GM23338 (cell line): ENCODE data around the gene GDPD5.

Experiments
- CREB1 ChIP-seq: fragments of 250-450 bp; sonication (Bioruptor Pico); IDR thresholded peaks from 2 replicates; pipeline ENCODE4 v1.5.0; 2020; ENCODE audit warnings: low read depth, mild to moderate bottlenecking, moderate library complexity
- CTCF ChIP-seq, 2 experiments: fragments of 200-600 bp in 1 of 2; sonication (generic) in 1 of 2; conservative IDR thresholded peaks; 2 replicates each; pipeline versions ENCODE4 v1.5.1 to v1.6.1; 2016 to 2017; ENCODE audit warnings: antibody characterized with exemption in 2 of 2, low read depth in 2 of 2, mild to moderate bottlenecking in 2 of 2, moderate library complexity in 1 of 2
- EZH2 ChIP-seq: fragments of 200-600 bp; sonication (generic); IDR thresholded peaks from one replicate; pipeline ENCODE4 v1.8.0; 2017; ENCODE audit warnings: antibody characterized with exemption, mild to moderate bottlenecking, low read depth; ENCODE audit not compliant: unreplicated experiment
- EZH2phosphoT487 ChIP-seq: fragments of 200-600 bp; sonication (generic); IDR thresholded peaks from one replicate; pipeline ENCODE4 v1.8.1; 2018; ENCODE audit warnings: antibody characterized with exemption; ENCODE audit not compliant: unreplicated experiment
- JUNB ChIP-seq: IDR thresholded peaks from one replicate; pipeline ENCODE4 v1.6.1; 2016; ENCODE audit warnings: antibody characterized with exemption; ENCODE audit not compliant: unreplicated experiment
- NANOG ChIP-seq: IDR thresholded peaks from 2 replicates; pipeline ENCODE4 v1.6.1; 2016; ENCODE audit warnings: antibody characterized with exemption, borderline replicate concordance
- POLR2AphosphoS5 ChIP-seq: IDR thresholded peaks from 2 replicates; pipeline ENCODE4 v1.6.1; 2016; ENCODE audit warnings: antibody characterized with exemption, low read depth
- REST ChIP-seq: IDR thresholded peaks from one replicate; pipeline ENCODE4 v1.6.1; 2018; ENCODE audit warnings: antibody characterized with exemption; ENCODE audit not compliant: unreplicated experiment
- STAT1 ChIP-seq: IDR thresholded peaks from one replicate; pipeline ENCODE4 v1.6.1; 2016; ENCODE audit warnings: antibody characterized with exemption; ENCODE audit not compliant: unreplicated experiment
- ZNF462 ChIP-seq: fragments of 250-450 bp; sonication (Bioruptor Pico); IDR thresholded peaks from 2 replicates; pipeline ENCODE4 v1.5.0; 2020; ENCODE audit warnings: mild to moderate bottlenecking, moderate library complexity
- TF ChIP-seq, protein P1 (sequence below): IDR thresholded peaks from 2 replicates; pipeline ENCODE4 v1.6.1; 2016; ENCODE audit warnings: antibody characterized with exemption

GRCh38 chr11:75539459-75540334, 14.0 kb upstream of the GDPD5 start:
- TF ChIP-seq CTCF (conservative IDR thresholded peaks at IDR 0.05; ENCODE audit: low read depth in 2 of 2): no peak
- no peak for TF ChIP-seq EZH2
- TF ChIP-seq REST: no peak
- TF ChIP-seq POLR2AphosphoS5: no peak
- TF ChIP-seq CREB1 (CRISPR knock-in tag): no peak
- no peak for TF ChIP-seq EZH2phosphoT487
- no peak for TF ChIP-seq STAT1
- TF ChIP-seq JUNB: no peak
- no peak for TF ChIP-seq NANOG
- no peak for TF ChIP-seq ZNF462
- TF ChIP-seq, protein P1, sequence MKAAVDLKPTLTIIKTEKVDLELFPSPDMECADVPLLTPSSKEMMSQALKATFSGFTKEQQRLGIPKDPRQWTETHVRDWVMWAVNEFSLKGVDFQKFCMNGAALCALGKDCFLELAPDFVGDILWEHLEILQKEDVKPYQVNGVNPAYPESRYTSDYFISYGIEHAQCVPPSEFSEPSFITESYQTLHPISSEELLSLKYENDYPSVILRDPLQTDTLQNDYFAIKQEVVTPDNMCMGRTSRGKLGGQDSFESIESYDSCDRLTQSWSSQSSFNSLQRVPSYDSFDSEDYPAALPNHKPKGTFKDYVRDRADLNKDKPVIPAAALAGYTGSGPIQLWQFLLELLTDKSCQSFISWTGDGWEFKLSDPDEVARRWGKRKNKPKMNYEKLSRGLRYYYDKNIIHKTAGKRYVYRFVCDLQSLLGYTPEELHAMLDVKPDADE: no peak
